Activated naive CD8-positive, alpha-beta T cell (primary cell): ENCODE measurements around the gene MTG1.
"Not testable (repeated sequence)": the region's sequence is repeated elsewhere in the genome, so short reads cannot be mapped to it uniquely, and the experiment has no call there.

ENCODE experiments used
- H3K27ac Mint-ChIP-seq: one replicate; pipeline ENCODE4 v1.8.0; 2021; ENCODE audit warnings: mixed read lengths
- H3K27me3 Mint-ChIP-seq: one replicate; pipeline ENCODE4 v1.8.0; 2021; ENCODE audit warnings: mixed read lengths
- H3K36me3 Mint-ChIP-seq: one replicate; pipeline ENCODE4 v1.8.0; 2021; ENCODE audit warnings: mixed read lengths
- H3K4me1 Mint-ChIP-seq: one replicate; pipeline ENCODE4 v1.8.0; 2021; ENCODE audit warnings: low read depth, mixed read lengths
- H3K4me3 Mint-ChIP-seq: one replicate; pipeline ENCODE4 v1.8.0; 2021; ENCODE audit warnings: mild to moderate bottlenecking, mixed read lengths
- H3K9me3 Mint-ChIP-seq: one replicate; pipeline ENCODE4 v1.8.0; 2021; ENCODE audit warnings: low read depth, mixed read lengths

MTG1 gene

GRCh38 chr10:133396035-133396624, 2.2 kb downstream of the MTG1 start:
- Mint-ChIP-seq H3K4me1 (peaks cover 41% of the 10 kb centered on the region), H3K4me3 (peak overlapping the region; percentile 96), H3K36me3 (peaks cover 4% of the 10 kb centered on the region), H3K27me3 (no peaks in the 10 kb centered on the region), H3K27ac (no peak overlapping the region), H3K9me3 (no peaks in the 10 kb centered on the region)

- peaks cover 38% of the 10 kb centered on the region for H3K4me1 Mint-ChIP-seq
- H3K27ac Mint-ChIP-seq: peak overlapping the region; percentile 72
- H3K4me3 Mint-ChIP-seq: no peak overlapping the region
- peaks cover 7% of the 10 kb centered on the region for H3K36me3 Mint-ChIP-seq
- H3K27me3 Mint-ChIP-seq: no peaks in the 10 kb centered on the region
- H3K9me3 Mint-ChIP-seq: no peaks in the 10 kb centered on the region
Measured at GRCh38 chr10:133397938-133398337, 4.0 kb downstream of the MTG1 start.

GRCh38 chr10:133399123-133399601, 5.2 kb downstream of the MTG1 start:
- peaks cover 33% of the 10 kb centered on the region for H3K4me1 Mint-ChIP-seq
- H3K4me3 Mint-ChIP-seq: no peak overlapping the region
- no peaks in the 10 kb centered on the region for H3K9me3 Mint-ChIP-seq
- no peaks in the 10 kb centered on the region for H3K27me3 Mint-ChIP-seq
- H3K27ac Mint-ChIP-seq: no peak overlapping the region
- peaks cover 7% of the 10 kb centered on the region for H3K36me3 Mint-ChIP-seq

DNA sequence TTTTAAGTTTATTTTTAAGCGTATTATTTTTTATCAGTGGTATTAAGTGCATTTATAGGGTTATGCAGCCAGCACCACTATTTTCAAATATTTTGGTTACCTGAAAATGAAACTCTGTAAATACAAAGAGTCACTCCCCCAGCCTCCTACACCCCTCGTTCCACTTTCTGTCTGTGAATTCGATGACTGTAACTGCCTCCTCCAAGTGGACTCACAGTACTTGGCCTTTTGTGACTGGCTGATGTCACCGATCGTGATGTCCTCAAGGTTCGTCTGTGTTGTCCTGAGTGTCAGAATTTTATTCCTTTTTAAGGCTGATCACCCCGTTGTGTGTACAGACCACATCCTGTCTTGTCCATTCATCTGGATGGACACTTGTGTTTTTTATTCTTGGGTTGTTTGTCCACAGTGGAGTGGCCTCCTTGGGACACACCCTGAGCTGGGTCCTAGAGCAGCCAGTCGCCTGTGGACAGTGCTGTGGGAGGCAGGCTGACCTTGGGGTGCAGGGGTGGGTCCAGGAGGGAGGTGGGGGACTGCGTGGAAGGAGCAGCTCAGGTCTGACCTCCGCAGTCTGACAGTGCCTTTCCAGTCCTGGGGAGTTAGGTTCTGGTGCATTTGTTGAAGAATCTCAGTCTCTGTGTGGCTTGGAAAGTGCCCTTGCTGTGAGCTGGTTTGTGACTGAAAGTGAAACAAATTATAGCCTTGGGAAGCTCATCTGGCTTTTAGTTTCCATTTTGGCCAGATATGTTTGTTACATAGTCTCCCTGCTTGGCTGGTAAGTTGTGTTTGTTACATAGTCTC, 6.9 kb downstream of the MTG1 start:
- Mint-ChIP-seq H3K9me3 (no peaks in the 10 kb centered on the region), H3K36me3 (peaks cover 7% of the 10 kb centered on the region), H3K4me1 (peaks cover 38% of the 10 kb centered on the region), H3K27me3 (no peaks in the 10 kb centered on the region), H3K27ac (peak overlapping the region; percentile 46), H3K4me3 (no peak overlapping the region)

GRCh38 chr10:133401500-133401899, 7.5 kb downstream of the MTG1 start:
- Mint-ChIP-seq H3K9me3 (no peaks in the 10 kb centered on the region), H3K27me3 (no peaks in the 10 kb centered on the region), H3K4me3 (no peak overlapping the region), H3K4me1 (peaks cover 41% of the 10 kb centered on the region), H3K36me3 (peaks cover 7% of the 10 kb centered on the region), H3K27ac (no peak overlapping the region)

- H3K27me3 Mint-ChIP-seq: no peaks in the 10 kb centered on the region
- no peak overlapping the region for H3K4me3 Mint-ChIP-seq
- peaks cover 11% of the 10 kb centered on the region for H3K36me3 Mint-ChIP-seq
- H3K27ac Mint-ChIP-seq: no peak overlapping the region
- peaks cover 42% of the 10 kb centered on the region for H3K4me1 Mint-ChIP-seq
- no peaks in the 10 kb centered on the region for H3K9me3 Mint-ChIP-seq
Measured at GRCh38 chr10:133401981-133402725, 8.2 kb downstream of the MTG1 start.

DNA sequence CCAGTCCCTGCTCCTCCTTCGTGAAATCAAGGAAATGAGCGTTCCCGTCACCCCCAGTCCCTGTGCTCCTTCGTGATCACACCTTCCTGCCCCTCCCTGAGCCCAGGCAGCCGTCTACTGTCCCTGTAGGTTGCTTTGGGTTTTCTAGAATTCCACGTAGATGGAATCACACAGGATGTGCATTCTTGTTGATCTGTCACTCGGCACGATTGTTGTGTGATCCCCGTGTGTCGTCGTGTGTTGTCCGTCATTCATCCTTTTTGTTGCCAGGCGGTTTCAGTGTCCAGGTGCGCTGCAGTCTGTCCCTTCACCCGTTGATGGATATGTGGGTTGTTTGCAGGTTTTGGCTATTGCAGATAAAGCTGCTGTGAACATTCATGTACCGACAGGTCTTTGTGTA, 9.4 kb downstream of the MTG1 start:
- Mint-ChIP-seq H3K27me3 (no peaks in the 10 kb centered on the region), H3K4me1 (peaks cover 46% of the 10 kb centered on the region), H3K9me3 (no peaks in the 10 kb centered on the region), H3K4me3 (no peak overlapping the region), H3K27ac (peak overlapping the region; percentile 19), H3K36me3 (peaks cover 14% of the 10 kb centered on the region)

DNA sequence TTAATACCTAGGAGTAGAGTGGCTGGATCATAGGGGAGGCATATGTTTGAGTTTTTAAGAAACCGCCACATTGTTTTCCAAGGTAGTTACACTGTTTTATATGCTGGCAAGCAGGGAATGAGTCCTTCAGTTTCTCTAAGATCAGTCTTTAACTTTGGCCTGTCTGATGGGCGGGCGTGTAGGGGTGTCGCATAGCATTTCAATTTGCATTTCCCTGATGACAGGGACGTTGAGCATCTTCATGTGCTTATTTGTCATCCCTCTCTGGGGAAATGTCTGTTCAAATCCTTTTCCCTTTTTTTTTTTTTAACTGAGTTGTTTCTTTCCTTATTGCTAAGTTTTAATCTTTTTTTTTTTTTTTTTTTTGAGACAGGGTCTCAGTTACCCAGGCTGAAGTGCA, 9.8 kb downstream of the MTG1 start:
- H3K4me1 Mint-ChIP-seq: peaks cover 49% of the 10 kb centered on the region
- H3K4me3 Mint-ChIP-seq: no peak overlapping the region
- H3K27me3 Mint-ChIP-seq: no peaks in the 10 kb centered on the region
- H3K27ac Mint-ChIP-seq: no peak overlapping the region
- no peaks in the 10 kb centered on the region for H3K9me3 Mint-ChIP-seq
- H3K36me3 Mint-ChIP-seq: peaks cover 17% of the 10 kb centered on the region

DNA sequence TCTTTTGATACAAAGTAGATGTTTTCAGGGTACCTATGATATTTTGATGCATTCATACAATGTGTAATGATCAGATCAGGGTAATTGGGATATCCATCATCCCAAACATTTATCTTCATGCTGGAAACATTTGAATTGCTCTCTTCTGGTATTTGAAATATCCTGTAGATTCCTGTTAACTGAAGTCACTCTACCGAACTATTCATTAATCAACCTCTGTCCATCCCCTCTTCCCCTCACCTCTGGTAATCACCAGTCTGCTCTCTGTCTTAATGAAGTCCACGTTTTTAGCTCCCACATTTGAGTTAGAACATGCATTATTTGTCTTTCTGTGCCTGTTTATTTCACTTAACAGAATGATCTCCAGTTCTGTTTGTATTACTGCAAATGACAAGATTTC, 11.3 kb downstream of the MTG1 start:
- Mint-ChIP-seq H3K27me3 (no peaks in the 10 kb centered on the region), H3K4me3 (no peak overlapping the region), H3K27ac (peak overlapping the region; percentile 19), H3K36me3 (peaks cover 24% of the 10 kb centered on the region), H3K9me3 (no peaks in the 10 kb centered on the region), H3K4me1 (peaks cover 52% of the 10 kb centered on the region)

- peaks cover 45% of the 10 kb centered on the region for H3K4me1 Mint-ChIP-seq
- H3K36me3 Mint-ChIP-seq: peaks cover 31% of the 10 kb centered on the region
- H3K9me3 Mint-ChIP-seq: peaks cover 3% of the 10 kb centered on the region
- no peak overlapping the region for H3K27ac Mint-ChIP-seq
- H3K27me3 Mint-ChIP-seq: no peaks in the 10 kb centered on the region
- no peak overlapping the region for H3K4me3 Mint-ChIP-seq
Measured at GRCh38 chr10:133405844-133406527, 12.0 kb downstream of the MTG1 start.

DNA sequence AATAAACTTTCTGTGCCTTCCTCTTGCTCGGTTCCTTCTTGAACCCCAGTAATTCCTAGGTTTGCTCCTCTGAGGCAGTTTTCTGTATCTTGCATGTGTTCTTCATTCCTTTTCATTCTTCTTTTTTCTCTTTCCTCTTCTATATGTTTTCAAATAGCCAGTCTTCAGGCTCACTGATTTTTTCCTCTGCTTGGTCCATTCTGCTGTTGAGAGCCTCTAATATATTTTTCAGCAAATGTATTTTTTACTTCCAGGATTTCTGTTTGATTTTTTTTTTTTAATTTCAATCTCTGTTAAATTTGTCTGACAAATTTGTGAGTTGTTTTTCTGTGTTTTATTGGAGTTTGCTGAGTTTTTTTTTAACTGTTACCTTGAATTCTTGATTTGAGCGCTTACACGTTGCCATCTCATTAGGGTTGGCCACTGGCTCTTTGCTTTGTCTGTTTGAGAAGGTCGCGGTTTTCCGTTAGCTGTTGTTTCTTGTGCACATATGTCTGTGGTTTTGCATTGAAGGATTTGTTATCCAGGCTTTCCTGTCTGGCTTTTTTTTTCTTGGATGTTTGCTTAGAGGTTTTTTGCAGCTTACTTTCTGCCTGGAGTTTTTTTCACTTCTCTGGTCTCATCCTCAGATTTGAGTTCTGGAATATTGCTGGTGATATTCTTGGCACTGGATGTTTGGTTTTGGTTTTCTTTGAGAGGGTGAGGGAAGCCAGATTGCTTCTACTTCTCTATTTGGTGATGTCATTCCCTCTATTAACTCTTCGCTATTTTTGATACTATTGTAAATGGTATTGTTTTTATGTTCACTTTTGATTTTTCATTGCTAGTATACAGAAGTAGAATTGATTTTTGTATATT, 17.8 kb downstream of the MTG1 start:
- H3K27ac Mint-ChIP-seq: peak overlapping the region; percentile 3
- no peaks in the 10 kb centered on the region for H3K27me3 Mint-ChIP-seq

DNA sequence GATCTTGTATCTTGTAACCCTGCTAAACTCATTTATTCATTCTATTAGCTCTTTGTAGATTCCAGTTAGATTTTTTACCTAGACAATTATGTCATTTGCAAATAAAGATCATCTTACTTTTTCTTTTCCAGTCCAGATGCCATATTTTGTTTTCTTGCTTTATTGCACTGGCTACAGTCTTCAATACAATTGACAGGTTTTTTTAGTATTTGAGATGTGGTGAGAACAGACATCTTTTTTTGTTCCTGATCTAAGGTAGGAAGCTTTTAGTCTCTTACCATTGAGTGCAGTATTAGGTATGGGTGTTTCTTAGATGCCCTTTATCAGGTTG, 18.4 kb downstream of the MTG1 start:
- Mint-ChIP-seq H3K27me3 (no peaks in the 10 kb centered on the region), H3K4me3 (no peak overlapping the region)

More for the DNA sequence above, 17.8 kb downstream of the MTG1 start:
- Mint-ChIP-seq H3K4me1 (peaks cover 22% of the 10 kb centered on the region), H3K9me3 (peaks cover 16% of the 10 kb centered on the region), H3K4me3 (no peak overlapping the region), H3K36me3 (peaks cover 58% of the 10 kb centered on the region)

DNA sequence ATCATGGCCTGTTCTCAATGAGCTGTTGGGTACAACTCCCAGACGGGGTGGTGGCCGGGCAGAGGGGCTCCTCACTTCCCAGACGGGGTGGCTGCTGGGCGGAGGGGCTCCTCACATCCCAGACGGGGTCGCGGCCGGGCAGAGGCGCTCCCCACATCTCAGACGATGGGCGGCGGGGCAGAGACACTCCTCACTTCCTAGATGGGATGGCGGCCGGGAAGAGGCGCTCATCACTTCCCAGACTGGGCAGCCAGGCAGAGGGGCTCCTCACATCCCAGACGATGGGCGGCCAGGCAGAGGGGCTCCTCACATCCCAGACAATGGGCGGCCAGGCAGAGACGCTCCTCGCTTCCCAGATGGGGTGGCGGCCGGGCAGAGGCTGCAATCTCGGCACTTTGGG, 20.4 kb downstream of the MTG1 start:
- H3K36me3 Mint-ChIP-seq: peaks cover 43% of the 10 kb centered on the region
- peaks cover 16% of the 10 kb centered on the region for H3K9me3 Mint-ChIP-seq
- not testable (repeated sequence) for H3K27ac Mint-ChIP-seq, H3K27me3 Mint-ChIP-seq, H3K4me3 Mint-ChIP-seq, H3K4me1 Mint-ChIP-seq

More for the DNA sequence above, 18.4 kb downstream of the MTG1 start:
- Mint-ChIP-seq H3K27ac (no peak overlapping the region), H3K4me1 (peaks cover 16% of the 10 kb centered on the region), H3K9me3 (peaks cover 16% of the 10 kb centered on the region), H3K36me3 (peaks cover 55% of the 10 kb centered on the region)

- no peak overlapping the region for H3K4me3 Mint-ChIP-seq
- peaks cover 15% of the 10 kb centered on the region for H3K9me3 Mint-ChIP-seq
- no peaks in the 10 kb centered on the region for H3K27me3 Mint-ChIP-seq
- no peak overlapping the region for H3K27ac Mint-ChIP-seq
- H3K4me1 Mint-ChIP-seq: peaks cover 2% of the 10 kb centered on the region
- H3K36me3 Mint-ChIP-seq: peaks cover 34% of the 10 kb centered on the region
Measured at GRCh38 chr10:133415752-133416151, 21.8 kb downstream of the MTG1 start.
